WERI-Rb-1 (cell line): ENCODE measurements around the gene BOLA3.
"Not testable (repeated sequence)": the region's sequence is repeated elsewhere in the genome, so short reads cannot be mapped to it uniquely, and the experiment has no call there.

Experiments used
- DNase-seq: peaks from one replicate; pipeline ENCODE4 v3.0.0-alpha.2; 2020
- H3K27ac ChIP-seq: fragments of 250-450 bp; sonication (Bioruptor Pico); 2 replicates; pipeline ENCODE4 v1.5.1; 2020; ENCODE audit warnings: mild to moderate bottlenecking, moderate library complexity
- H3K27me3 ChIP-seq: fragments of 250-450 bp; sonication (Bioruptor Pico); 2 replicates; pipeline ENCODE4 v1.5.1; 2021; ENCODE audit warnings: mild to moderate bottlenecking, low read depth, moderate library complexity; ENCODE audit not compliant: insufficient read depth, severe bottlenecking
- H3K36me3 ChIP-seq: fragments of 250-450 bp; sonication (Bioruptor Pico); 2 replicates; pipeline ENCODE4 v1.5.1; 2020; ENCODE audit warnings: mild to moderate bottlenecking, moderate library complexity
- H3K4me3 ChIP-seq: 2 replicates; pipeline ENCODE4 v1.5.1; 2011; ENCODE audit warnings: low read depth, mild to moderate bottlenecking, control low read depth, low read length
- H3K9me3 ChIP-seq: fragments of 250-450 bp; sonication (Bioruptor Pico); 2 replicates; pipeline ENCODE4 v1.5.1; 2021; ENCODE audit warnings: mild to moderate bottlenecking, moderate library complexity; ENCODE audit not compliant: severe bottlenecking
- TF ChIP-seq, protein P1 (sequence below): IDR thresholded peaks from 2 replicates; pipeline ENCODE4 v1.5.1; 2011; ENCODE audit warnings: low read depth, mild to moderate bottlenecking, control low read depth, inconsistent platforms, low read length

Gene BOLA3

DNA sequence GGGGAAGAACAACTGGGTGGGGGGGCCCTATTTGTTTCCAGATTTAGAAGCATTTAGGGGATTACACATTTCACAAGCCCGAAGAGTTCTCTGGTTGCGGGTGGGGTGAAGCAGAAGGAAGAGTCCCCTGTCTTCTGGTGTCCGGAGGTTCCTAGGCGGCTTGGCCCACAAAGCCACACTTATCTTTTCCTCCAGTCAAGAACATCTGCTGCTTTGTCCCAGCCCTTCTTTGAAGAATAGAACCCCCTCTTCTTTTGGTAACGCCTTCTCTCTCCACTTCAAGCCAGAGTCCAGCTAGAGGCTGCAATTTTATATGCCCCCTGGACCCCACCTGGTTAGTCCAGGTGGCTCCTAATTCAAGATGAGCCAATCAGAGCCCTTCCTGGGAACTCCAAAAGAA lies 15.8 kb downstream of the BOLA3 start:
- no peaks in the 10 kb centered on the region for H3K9me3 ChIP-seq
- H3K27me3 ChIP-seq: no peaks in the 10 kb centered on the region
- no peak overlapping the region for H3K4me3 ChIP-seq
- TF ChIP-seq, protein P1, sequence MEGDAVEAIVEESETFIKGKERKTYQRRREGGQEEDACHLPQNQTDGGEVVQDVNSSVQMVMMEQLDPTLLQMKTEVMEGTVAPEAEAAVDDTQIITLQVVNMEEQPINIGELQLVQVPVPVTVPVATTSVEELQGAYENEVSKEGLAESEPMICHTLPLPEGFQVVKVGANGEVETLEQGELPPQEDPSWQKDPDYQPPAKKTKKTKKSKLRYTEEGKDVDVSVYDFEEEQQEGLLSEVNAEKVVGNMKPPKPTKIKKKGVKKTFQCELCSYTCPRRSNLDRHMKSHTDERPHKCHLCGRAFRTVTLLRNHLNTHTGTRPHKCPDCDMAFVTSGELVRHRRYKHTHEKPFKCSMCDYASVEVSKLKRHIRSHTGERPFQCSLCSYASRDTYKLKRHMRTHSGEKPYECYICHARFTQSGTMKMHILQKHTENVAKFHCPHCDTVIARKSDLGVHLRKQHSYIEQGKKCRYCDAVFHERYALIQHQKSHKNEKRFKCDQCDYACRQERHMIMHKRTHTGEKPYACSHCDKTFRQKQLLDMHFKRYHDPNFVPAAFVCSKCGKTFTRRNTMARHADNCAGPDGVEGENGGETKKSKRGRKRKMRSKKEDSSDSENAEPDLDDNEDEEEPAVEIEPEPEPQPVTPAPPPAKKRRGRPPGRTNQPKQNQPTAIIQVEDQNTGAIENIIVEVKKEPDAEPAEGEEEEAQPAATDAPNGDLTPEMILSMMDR: no peak
- H3K36me3 ChIP-seq: peaks cover 17% of the 10 kb centered on the region
- H3K27ac ChIP-seq: no peak overlapping the region
- no peak for DNase-seq

DNA sequence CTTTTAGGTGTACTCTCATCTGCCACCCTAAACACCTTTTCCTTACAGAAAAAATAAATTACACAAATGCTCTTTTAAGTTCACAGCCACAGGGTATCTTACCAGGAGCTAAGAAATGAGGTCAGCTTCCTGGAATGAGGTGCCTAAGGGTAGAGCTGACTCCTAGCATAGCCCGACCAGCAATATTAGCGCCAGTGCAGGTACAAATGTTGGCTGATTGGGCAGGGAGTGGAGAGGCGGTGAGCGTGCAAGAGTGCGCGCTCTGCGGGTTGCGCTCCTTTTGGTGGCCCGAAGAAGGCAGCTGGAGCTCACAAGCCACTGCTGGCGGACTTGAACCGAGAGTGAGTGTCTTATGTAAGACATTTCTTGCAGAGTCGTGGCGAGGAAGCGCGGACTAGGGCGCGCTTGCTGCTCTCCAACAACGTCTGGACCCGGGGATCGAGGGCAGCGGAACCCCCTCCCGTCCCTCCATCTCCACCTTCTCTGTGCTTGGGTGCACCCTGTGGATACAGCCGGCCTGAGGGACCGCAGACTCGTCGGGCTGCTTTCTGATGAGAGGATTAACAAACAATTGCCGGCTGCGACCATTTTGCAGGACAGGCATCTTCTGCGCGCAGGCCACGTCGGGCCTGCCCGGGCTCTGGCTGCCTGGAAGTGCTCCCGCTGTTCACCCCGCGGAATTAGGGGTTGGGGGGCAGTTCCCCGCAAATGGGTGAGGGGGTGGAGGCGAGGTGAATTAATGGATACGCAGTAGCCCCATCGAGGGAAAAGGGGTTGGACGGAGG lies 17.3 kb downstream of the BOLA3 start:
- no peak for DNase-seq
- H3K4me3 ChIP-seq: no peak overlapping the region
- no peaks in the 10 kb centered on the region for H3K9me3 ChIP-seq
- no peaks in the 10 kb centered on the region for H3K27me3 ChIP-seq
- H3K36me3 ChIP-seq: peaks cover 16% of the 10 kb centered on the region
- no peak overlapping the region for H3K27ac ChIP-seq
- TF ChIP-seq, protein P1: no peak

DNA sequence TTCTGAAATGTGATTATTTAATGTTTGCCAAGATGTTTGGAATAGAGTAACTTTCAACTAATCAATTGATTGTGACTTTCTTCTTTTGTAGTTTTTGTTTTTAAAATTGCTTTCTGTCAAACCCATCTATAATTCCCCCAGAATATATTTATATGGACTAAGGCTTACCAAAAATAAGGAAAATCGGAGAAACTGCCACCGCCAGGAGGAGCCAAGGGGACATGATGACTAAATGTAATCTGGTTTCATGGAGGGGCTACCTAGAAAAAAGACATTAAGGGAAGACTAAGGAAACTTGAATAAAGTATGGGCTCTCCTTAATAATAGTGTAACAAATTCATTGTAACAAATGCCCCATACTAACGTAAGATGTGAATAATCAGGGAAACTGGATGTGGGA lies 19.5 kb downstream of the BOLA3 start:
- TF ChIP-seq, protein P1: no peak
- Histone ChIP-seq H3K36me3 (no peaks in the 10 kb centered on the region), H3K27ac (no peak overlapping the region), H3K27me3 (no peaks in the 10 kb centered on the region), H3K4me3 (no peak overlapping the region), H3K9me3 (peaks cover 3% of the 10 kb centered on the region)
- no peak for DNase-seq

DNA sequence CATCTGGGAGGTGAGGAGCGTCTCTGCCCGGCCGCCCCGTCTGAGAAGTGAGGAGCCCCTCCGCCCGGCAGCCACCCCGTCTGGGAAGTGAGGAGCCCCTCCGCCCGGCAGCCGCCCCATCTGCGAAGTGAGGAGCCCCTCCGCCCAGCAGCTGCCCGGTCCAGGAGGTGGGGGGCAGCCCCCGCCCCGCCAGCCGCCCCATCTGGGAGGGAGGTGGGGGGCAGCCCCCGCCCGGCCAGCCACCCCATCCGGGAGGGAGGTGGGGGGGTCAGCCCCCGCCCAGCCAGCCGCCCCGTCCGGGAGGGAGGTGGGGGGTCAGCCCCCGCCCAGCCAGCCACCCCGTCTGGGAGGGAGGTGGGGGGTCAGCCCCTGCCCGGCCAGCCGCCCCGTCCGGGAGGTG lies 23.8 kb downstream of the BOLA3 start:
- not testable (repeated sequence) for DNase-seq, H3K27me3 ChIP-seq, H3K27ac ChIP-seq, H3K36me3 ChIP-seq, H3K4me3 ChIP-seq
- H3K9me3 ChIP-seq: peaks cover 21% of the 10 kb centered on the region

DNA sequence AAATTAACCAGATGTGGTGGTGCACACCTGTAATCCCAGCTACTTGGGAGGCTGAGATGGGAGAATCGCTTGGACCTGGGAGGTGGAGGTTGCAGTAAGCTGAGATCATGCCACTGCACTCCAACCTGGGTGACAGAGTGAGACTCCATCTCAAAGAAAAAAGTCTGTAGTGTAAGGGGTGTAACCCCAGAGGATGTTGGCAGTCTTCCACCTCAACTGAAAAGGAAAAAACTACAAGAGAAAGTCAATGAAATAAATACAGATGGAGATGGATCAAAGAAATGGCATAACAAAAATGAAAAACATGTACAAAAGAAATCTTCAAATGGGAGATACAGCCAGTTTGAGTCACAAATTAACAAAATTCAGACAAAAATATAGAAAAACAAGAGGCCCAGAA lies 25.9 kb downstream of the BOLA3 start:
- not testable (repeated sequence) for H3K4me3 ChIP-seq, H3K27ac ChIP-seq, DNase-seq, H3K36me3 ChIP-seq, H3K27me3 ChIP-seq
- peaks cover 21% of the 10 kb centered on the region for H3K9me3 ChIP-seq

DNA sequence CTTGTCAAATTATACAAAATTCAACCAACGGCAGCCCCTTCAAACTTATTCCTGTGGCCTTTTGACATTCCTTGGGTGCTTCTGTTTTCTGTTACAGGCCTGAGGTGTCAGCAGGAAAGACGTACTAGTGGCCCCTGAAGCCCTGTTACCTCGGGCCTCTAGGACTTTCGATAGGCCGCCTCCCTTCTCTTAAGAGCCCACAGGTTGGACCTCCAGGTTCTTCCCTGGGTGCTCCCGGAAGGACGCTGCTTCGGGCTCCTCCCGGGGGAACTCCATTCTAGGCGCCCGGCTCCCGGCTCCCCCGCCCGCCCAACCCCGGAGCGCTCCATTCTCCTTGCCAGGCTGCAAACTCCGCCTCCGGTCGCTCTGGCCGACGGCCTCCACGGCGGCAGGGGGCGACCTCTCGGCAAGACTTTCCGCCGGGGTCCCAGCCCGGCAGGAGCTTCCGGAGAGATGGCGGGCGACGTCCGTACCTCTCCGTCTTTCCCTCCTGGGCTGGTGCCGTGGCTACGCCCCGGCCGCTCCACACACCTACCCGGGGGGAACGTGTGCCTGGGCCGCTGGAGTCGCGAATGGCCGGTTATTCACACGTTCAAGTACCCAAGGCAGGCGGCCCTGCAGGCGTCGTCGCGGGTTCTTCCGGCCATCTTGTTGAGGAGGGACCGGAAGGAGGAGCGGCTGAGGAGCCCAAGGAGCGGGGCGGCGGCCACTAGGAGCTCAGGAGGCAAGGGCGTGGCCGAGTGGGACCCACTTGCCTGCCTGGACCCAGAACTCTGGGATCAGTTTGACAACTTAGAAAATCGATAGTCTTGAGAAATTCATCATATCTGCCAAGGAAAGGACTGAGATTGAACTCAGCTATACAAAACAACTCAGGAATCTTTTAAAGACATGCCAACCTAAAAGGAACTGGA lies 27.5 kb downstream of the BOLA3 start:
- DNase-seq: peak; percentile 94
- peak overlapping the region; percentile 98 for H3K27ac ChIP-seq
- H3K9me3 ChIP-seq: peaks cover 21% of the 10 kb centered on the region
- no peaks in the 10 kb centered on the region for H3K36me3 ChIP-seq
- H3K27me3 ChIP-seq: no peaks in the 10 kb centered on the region
- TF ChIP-seq, protein P1: peak; percentile 86
- peak overlapping the region; percentile 84 for H3K4me3 ChIP-seq
